Measurements from ENCODE around the gene CCDC117. TPM values are rescaled to one million over a fixed set of nuclear protein-coding genes. Genes with fewer than 3 reads are reported as not detected.

Gene CCDC117
- total and polyA plus RNA-seq, 2 donors from 2014 or later, result 8.7 to 16.8 TPM

DNA sequence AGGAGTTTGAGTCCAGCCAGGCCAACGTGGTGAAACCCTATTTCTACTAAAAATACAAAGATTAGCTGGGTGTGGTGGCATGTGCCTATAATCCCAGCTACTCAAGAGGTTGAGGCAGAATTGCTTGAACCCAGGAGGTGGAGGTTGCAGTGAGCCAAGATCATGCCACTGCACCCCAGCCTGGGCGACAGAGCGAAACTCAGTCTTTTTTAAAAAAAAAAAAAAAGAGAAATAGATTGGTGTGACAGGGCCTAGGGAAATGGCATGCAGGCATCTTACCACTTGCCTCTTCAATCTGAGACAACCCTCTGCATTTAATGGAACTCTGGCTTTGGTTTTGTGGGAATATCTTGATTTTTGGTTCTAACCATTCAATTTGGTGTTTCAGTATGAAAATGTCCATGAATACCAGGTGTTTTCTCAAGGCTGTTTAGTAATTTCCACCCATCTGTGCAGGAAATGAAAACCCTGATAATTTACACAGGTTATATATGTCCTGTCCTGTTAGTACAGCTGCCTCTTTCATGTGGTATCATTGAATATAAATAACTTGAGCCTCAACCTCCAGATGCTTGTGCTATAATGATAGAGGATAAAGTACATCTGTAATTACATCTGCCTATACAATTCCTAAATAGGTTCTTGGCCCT lies 19.5 kb downstream of the CCDC117 start:
- TF ChIP-seq CTCF (IDR thresholded peaks at IDR 0.05; ENCODE audit: borderline replicate concordance, extremely low read depth, insufficient read depth), result no peak
- Histone ChIP-seq H3K27ac (ENCODE audit: low read depth in 2 of 2, low read length in 2 of 2) (no peak overlapping the region), H3K27me3 (ENCODE audit: control insufficient read depth, insufficient read depth, low read length) (no peaks in the 10 kb centered on the region), H3K9ac (ENCODE audit: low read length in 3 of 3) (no peak overlapping the region), H3K4me3 (ENCODE audit: low read length in 3 of 3) (no peak overlapping the region), H3K9me3 (ENCODE audit: control insufficient read depth in 2 of 3, insufficient read depth in 1 of 3, low read length in 3 of 3) (no peaks in the 10 kb centered on the region), H3K4me1 (ENCODE audit: control insufficient read depth in 2 of 3, insufficient read depth in 2 of 3, low read depth in 1 of 3, low read length in 3 of 3) (peaks cover 0 to 8% (median 0%) of the 10 kb centered on the region in 3 donors), H3K36me3 (ENCODE audit: control insufficient read depth in 2 of 3, insufficient read depth in 3 of 3, low read length in 3 of 3) (peaks cover 17 to 33% (median 33%) of the 10 kb centered on the region in 3 donors)
- FAIRE-seq (no peak), DNase-seq (no peak)
- intact Hi-C loops (cut with DNase I), result no loop called here

DNA sequence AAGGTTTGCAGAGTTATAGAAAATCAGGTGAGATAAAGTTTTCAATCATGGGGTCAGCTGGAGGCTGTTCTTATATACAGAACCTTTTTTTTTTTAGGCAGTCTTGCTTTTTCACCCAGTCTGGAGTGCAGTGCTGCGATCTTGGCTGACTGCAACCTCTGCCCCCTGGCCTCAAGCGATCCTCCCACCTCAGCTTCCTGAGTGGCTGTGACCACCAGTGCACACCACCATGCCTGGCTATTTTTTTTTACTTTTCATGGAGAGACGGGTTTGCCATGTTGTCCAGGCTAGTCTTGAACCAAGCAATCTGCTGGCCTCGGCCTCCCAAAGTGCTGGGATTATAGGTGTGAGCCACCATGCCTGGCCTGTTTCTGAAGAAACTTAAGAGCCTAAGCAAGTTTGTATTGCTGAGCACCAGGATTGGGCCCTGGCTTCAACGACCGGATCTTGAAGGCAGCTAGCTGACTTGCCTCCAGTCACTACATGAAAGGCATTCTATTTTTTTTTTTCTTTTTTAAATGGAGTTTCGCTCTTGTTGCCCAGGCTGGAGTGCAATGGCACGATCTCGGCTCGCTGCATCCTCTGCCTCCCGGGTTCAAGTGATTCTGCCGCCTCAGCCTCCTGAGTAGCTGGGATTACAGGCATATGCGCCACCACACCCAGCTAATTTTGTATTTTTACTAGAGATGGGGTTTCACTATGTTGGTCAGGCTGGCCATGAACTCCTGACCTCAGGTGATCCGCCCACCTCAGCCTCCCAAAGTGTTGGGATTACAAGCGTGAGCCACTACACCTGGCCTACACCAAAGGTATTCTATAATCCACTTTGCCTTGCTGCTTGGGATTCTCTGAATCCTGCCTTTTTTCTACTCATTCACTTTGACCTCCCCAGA lies 20.2 kb downstream of the CCDC117 start:
- FAIRE-seq (no peak), DNase-seq (no peak)
- TF ChIP-seq CTCF (IDR thresholded peaks at IDR 0.05; ENCODE audit: borderline replicate concordance, extremely low read depth, insufficient read depth), result no peak
- intact Hi-C loops (cut with DNase I), result no loop called here
- Histone ChIP-seq H3K4me3 (ENCODE audit: low read length in 3 of 3) (no peak overlapping the region), H3K27ac (ENCODE audit: low read depth in 2 of 2, low read length in 2 of 2) (no peak overlapping the region), H3K9me3 (ENCODE audit: control insufficient read depth in 2 of 3, insufficient read depth in 1 of 3, low read length in 3 of 3) (no peaks in the 10 kb centered on the region), H3K36me3 (ENCODE audit: control insufficient read depth in 2 of 3, insufficient read depth in 3 of 3, low read length in 3 of 3) (peaks cover 17 to 34% (median 34%) of the 10 kb centered on the region in 3 donors), H3K9ac (ENCODE audit: low read length in 3 of 3) (no peak overlapping the region), H3K4me1 (ENCODE audit: control insufficient read depth in 2 of 3, insufficient read depth in 2 of 3, low read depth in 1 of 3, low read length in 3 of 3) (peaks cover 0 to 8% (median 0%) of the 10 kb centered on the region in 3 donors), H3K27me3 (ENCODE audit: control insufficient read depth, insufficient read depth, low read length) (no peaks in the 10 kb centered on the region)

GRCh38 chr22:28793976-28794584 lies 21.6 kb downstream of the CCDC117 start:
- FAIRE-seq (no peak), DNase-seq (no peak)
- intact Hi-C loops (cut with DNase I), result no loop called here
- no peak for TF ChIP-seq CTCF (IDR thresholded peaks at IDR 0.05; ENCODE audit: borderline replicate concordance, extremely low read depth, insufficient read depth)
- H3K9me3 ChIP-seq (ENCODE audit: control insufficient read depth in 2 of 3, insufficient read depth in 1 of 3, low read length in 3 of 3), result no peaks in the 10 kb centered on the region
- peaks cover 17 to 38% (median 31%) of the 10 kb centered on the region in 3 donors for H3K36me3 ChIP-seq (ENCODE audit: control insufficient read depth in 2 of 3, insufficient read depth in 3 of 3, low read length in 3 of 3)
- no peak overlapping the region for H3K4me3 ChIP-seq (ENCODE audit: low read length in 3 of 3)
- H3K4me1 ChIP-seq (ENCODE audit: control insufficient read depth in 2 of 3, insufficient read depth in 2 of 3, low read depth in 1 of 3, low read length in 3 of 3), result peaks cover 0 to 14% (median 4%) of the 10 kb centered on the region in 3 donors
- H3K9ac ChIP-seq (ENCODE audit: low read length in 3 of 3), result no peak overlapping the region
- H3K27me3 ChIP-seq (ENCODE audit: control insufficient read depth, insufficient read depth, low read length), result no peaks in the 10 kb centered on the region
- H3K27ac ChIP-seq (ENCODE audit: low read depth in 2 of 2, low read length in 2 of 2), result no peak overlapping the region
